ENCODE results near the gene PRPH2. TPM values are rescaled to one million over a fixed set of nuclear protein-coding genes. Genes with fewer than 3 reads are reported as not detected.

Gene PRPH2
- polyA plus RNA-seq (ENCODE audit: insufficient read length in 4 of 4), result 1 to 10 TPM; 1.8 to 4.4 (median 2.8) TPM

GRCh38 chr6:42722497-42722896, at the start of gene PRPH2:
TSS of gene PRPH2 (minus strand) at chr6:42722597. CDS start at chr6:42722334, 263 bp downstream.
- DNase-seq (ENCODE audit: low read depth in 4 of 4, low spot score in 2 of 4), result no peak

- DNase-seq (ENCODE audit: low read depth in 4 of 4, low spot score in 2 of 4), result no peak
Measured at GRCh38 chr6:42771741-42772100, 49.3 kb upstream of the PRPH2 start.

- DNase-seq (ENCODE audit: low read depth in 4 of 4, low spot score in 2 of 4), result no peak
Measured at GRCh38 chr6:42769836-42770235, 47.4 kb upstream of the PRPH2 start.

- DNase-seq (ENCODE audit: low read depth in 4 of 4, low spot score in 2 of 4), result no peak
Measured at GRCh38 chr6:42769051-42769450, 46.7 kb upstream of the PRPH2 start.

GRCh38 chr6:42766163-42766670, 43.8 kb upstream of the PRPH2 start:
- DNase-seq (ENCODE audit: low read depth in 4 of 4, low spot score in 2 of 4), result no peak

GRCh38 chr6:42764911-42765648, 42.7 kb upstream of the PRPH2 start:
- no peak for DNase-seq (ENCODE audit: low read depth in 4 of 4, low spot score in 2 of 4)

- no peak for DNase-seq (ENCODE audit: low read depth in 4 of 4, low spot score in 2 of 4)
Measured at GRCh38 chr6:42762950-42763349, 40.6 kb upstream of the PRPH2 start.

- DNase-seq (ENCODE audit: low read depth in 4 of 4, low spot score in 2 of 4), result no peak
Measured at GRCh38 chr6:42762426-42762859, 40.0 kb upstream of the PRPH2 start.

GRCh38 chr6:42761287-42762067, 39.1 kb upstream of the PRPH2 start:
- DNase-seq (ENCODE audit: low read depth in 4 of 4, low spot score in 2 of 4), result no peak

- no peak for DNase-seq (ENCODE audit: low read depth in 4 of 4, low spot score in 2 of 4)
Measured at GRCh38 chr6:42758756-42759430, 36.5 kb upstream of the PRPH2 start.

GRCh38 chr6:42756722-42757121, 34.3 kb upstream of the PRPH2 start:
- no peak for DNase-seq (ENCODE audit: low read depth in 4 of 4, low spot score in 2 of 4)

GRCh38 chr6:42754759-42755158, 32.4 kb upstream of the PRPH2 start:
- DNase-seq (ENCODE audit: low read depth in 4 of 4, low spot score in 2 of 4), result no peak

- DNase-seq (ENCODE audit: low read depth in 4 of 4, low spot score in 2 of 4), result peak in 1 of 4 donors; percentile 48
Measured at GRCh38 chr6:42751055-42751454, 28.7 kb upstream of the PRPH2 start.

GRCh38 chr6:42748203-42748898, 26.0 kb upstream of the PRPH2 start:
- no peak for DNase-seq (ENCODE audit: low read depth in 4 of 4, low spot score in 2 of 4)

- peak in 2 of 4 donors; percentile 74 to 75 for DNase-seq (ENCODE audit: low read depth in 4 of 4, low spot score in 2 of 4)
Measured at GRCh38 chr6:42746463-42747391, 24.3 kb upstream of the PRPH2 start.

- DNase-seq (ENCODE audit: low read depth in 4 of 4, low spot score in 2 of 4), result peak; percentile 94 to 97 (median 96)
Measured at GRCh38 chr6:42745640-42746462, 23.5 kb upstream of the PRPH2 start, which contains the start of gene TBCC. TSS of gene TBCC (minus strand) at chr6:42746103. CDS start at chr6:42746073, 30 bp downstream.

- no peak for DNase-seq (ENCODE audit: low read depth in 4 of 4, low spot score in 2 of 4)
Measured at GRCh38 chr6:42745083-42745639, 22.8 kb upstream of the PRPH2 start.

GRCh38 chr6:42744351-42744893, 22.0 kb upstream of the PRPH2 start:
- no peak for DNase-seq (ENCODE audit: low read depth in 4 of 4, low spot score in 2 of 4)
